ENCODE measurements around the gene BARD1.

Gene BARD1

DNA sequence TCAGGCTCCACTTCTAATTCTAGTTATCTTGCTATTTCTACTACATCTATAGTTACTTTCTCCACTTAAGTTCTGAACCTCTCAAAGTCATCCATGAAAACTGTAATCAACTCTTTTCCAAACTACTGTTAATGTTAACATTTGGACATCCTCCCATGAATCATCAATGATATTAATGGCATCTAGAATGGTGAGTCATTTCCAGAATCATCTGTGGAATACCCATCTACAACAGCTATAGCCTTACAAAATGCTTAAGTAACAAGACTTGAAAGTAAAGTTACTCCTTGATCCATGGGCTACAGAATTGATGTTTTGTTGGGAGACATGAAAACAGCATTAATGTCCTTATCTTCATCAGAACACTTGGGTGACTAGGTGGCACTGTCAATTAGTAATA is 35.4 kb downstream of the BARD1 start:
- H3K9me3 ChIP-seq (ENCODE audit: control extremely low read depth in 1 of 5, control insufficient read depth in 4 of 5, insufficient read depth in 2 of 5, low read depth in 1 of 5, low read length in 4 of 5) = peaks cover 2 to 23% (median 5%) of the 10 kb centered on the region in 5 experiments
- POLR2A ChIA-PET = no interaction called here
- peaks cover 18 to 45% (median 30%) of the 10 kb centered on the region in 4 experiments for H3K36me3 ChIP-seq (ENCODE audit: control insufficient read depth in 4 of 4, insufficient read depth in 4 of 4, low read length in 3 of 4)
- CTCF ChIA-PET = no interaction called here
- H3K27me3 ChIP-seq (replicated peaks in 2 of 5; ENCODE audit: control insufficient read depth in 4 of 5, insufficient read depth in 5 of 5, low read length in 4 of 5) = no peaks in the 10 kb centered on the region
- no peak for DNase-seq
- no peaks in the 10 kb centered on the region for H3K4me1 ChIP-seq (ENCODE audit: control extremely low read depth in 1 of 4, control insufficient read depth in 4 of 4, insufficient read depth in 4 of 4, low read length in 3 of 4)
- no peak overlapping the region for H3K27ac ChIP-seq (ENCODE audit: insufficient read depth in 1 of 2, low read depth in 1 of 2, low read length in 2 of 2, poor library complexity in 1 of 2, severe bottlenecking in 2 of 2)
- H3K4me3 ChIP-seq (ENCODE audit: control insufficient read depth in 1 of 7, extremely low read depth in 1 of 7, insufficient read depth in 4 of 7, low read depth in 2 of 7, low read length in 6 of 7) = no peak overlapping the region

DNA sequence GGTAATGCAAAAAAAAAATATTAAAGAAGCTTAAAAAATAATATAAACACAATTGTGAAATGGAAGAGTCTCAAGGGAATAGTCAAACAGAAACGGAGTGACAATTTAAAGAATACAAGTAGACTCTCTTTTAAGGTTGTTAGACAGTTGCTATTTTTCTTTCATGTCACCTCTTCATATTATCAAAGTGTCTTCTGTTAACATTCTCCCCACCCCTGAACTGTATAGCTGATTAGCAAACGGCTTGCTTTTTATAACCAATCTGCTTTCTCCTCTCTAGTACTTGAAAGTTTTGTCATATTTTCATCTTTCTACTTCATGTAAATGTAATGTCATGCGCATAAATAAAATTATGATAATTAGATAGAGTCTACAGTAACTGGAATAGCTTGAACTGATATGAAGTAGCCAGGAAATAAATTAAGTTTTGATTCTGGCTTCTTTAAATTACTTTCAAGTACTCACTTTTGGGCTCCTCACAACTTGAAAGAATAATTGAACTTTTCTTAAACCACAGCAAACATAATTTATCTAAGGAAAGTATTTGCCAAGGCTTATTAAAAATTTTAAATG is 37.0 kb downstream of the BARD1 start:
- Histone ChIP-seq H3K36me3 (ENCODE audit: control insufficient read depth in 4 of 4, insufficient read depth in 4 of 4, low read length in 3 of 4) (peaks cover 20 to 50% (median 34%) of the 10 kb centered on the region in 4 experiments), H3K9me3 (ENCODE audit: control extremely low read depth in 1 of 5, control insufficient read depth in 4 of 5, insufficient read depth in 2 of 5, low read depth in 1 of 5, low read length in 4 of 5) (peaks cover 2 to 23% (median 5%) of the 10 kb centered on the region in 5 experiments), H3K4me1 (ENCODE audit: control extremely low read depth in 1 of 4, control insufficient read depth in 4 of 4, insufficient read depth in 4 of 4, low read length in 3 of 4) (no peaks in the 10 kb centered on the region), H3K27ac (ENCODE audit: insufficient read depth in 1 of 2, low read depth in 1 of 2, low read length in 2 of 2, poor library complexity in 1 of 2, severe bottlenecking in 2 of 2) (no peak overlapping the region), H3K4me3 (ENCODE audit: control insufficient read depth in 1 of 7, extremely low read depth in 1 of 7, insufficient read depth in 4 of 7, low read depth in 2 of 7, low read length in 6 of 7) (no peak overlapping the region), H3K27me3 (replicated peaks in 2 of 5; ENCODE audit: control insufficient read depth in 4 of 5, insufficient read depth in 5 of 5, low read length in 4 of 5) (no peaks in the 10 kb centered on the region)
- no CpG with 5 or more reads among the region's 3 CpGs for WGBS (ENCODE audit: insufficient coverage)
- CTCF ChIA-PET = no interaction called here
- POLR2A ChIA-PET = no interaction called here
- DNase-seq = no peak

DNA sequence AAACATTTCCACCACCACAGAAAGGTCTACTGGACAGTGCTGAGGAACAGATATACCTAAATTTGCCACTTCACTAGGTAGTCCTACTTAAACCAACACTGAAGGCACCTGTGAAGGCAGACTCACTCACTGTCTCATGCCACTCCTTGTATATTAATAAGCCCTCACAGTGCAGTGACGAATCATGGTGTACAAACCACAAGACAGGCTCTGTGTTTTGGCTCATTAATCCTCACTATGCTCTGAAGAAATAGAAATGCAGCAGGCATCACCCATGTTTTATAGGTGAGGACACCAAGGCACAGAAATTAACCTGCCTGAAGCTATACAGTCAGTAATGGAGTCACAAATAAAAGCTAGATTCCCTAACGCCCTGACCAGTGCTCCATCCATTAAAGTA is 44.3 kb downstream of the BARD1 start:
- CTCF ChIA-PET = no interaction called here
- DNase-seq = no peak
- H3K27ac ChIP-seq (ENCODE audit: insufficient read depth in 1 of 2, low read depth in 1 of 2, low read length in 2 of 2, poor library complexity in 1 of 2, severe bottlenecking in 2 of 2) = no peak overlapping the region
- POLR2A ChIA-PET = interaction anchor here (0.7 kb wide), 1 partner anchor 31 kb away, joined by 3 read pairs; no protein-coding TSS in a partner anchor
- H3K9me3 ChIP-seq (ENCODE audit: control extremely low read depth in 1 of 5, control insufficient read depth in 4 of 5, insufficient read depth in 2 of 5, low read depth in 1 of 5, low read length in 4 of 5) = no peaks in the 10 kb centered on the region
- no peaks in the 10 kb centered on the region for H3K4me1 ChIP-seq (ENCODE audit: control extremely low read depth in 1 of 4, control insufficient read depth in 4 of 4, insufficient read depth in 4 of 4, low read length in 3 of 4)
- WGBS (ENCODE audit: insufficient coverage) = 100% methylated on average over 2 of the region's 2 CpGs
- H3K36me3 ChIP-seq (ENCODE audit: control insufficient read depth in 4 of 4, insufficient read depth in 4 of 4, low read length in 3 of 4) = peaks cover 7 to 59% (median 28%) of the 10 kb centered on the region in 4 experiments
- no peaks in the 10 kb centered on the region for H3K27me3 ChIP-seq (replicated peaks in 2 of 5; ENCODE audit: control insufficient read depth in 4 of 5, insufficient read depth in 5 of 5, low read length in 4 of 5)
- no peak overlapping the region for H3K4me3 ChIP-seq (ENCODE audit: control insufficient read depth in 1 of 7, extremely low read depth in 1 of 7, insufficient read depth in 4 of 7, low read depth in 2 of 7, low read length in 6 of 7)

GRCh38 chr2:214753455-214753854 is 56.0 kb downstream of the BARD1 start:
- Histone ChIP-seq H3K4me1 (ENCODE audit: control extremely low read depth in 1 of 4, control insufficient read depth in 4 of 4, insufficient read depth in 4 of 4, low read length in 3 of 4) (no peaks in the 10 kb centered on the region), H3K27ac (ENCODE audit: insufficient read depth in 1 of 2, low read depth in 1 of 2, low read length in 2 of 2, poor library complexity in 1 of 2, severe bottlenecking in 2 of 2) (no peak overlapping the region), H3K4me3 (ENCODE audit: control insufficient read depth in 1 of 7, extremely low read depth in 1 of 7, insufficient read depth in 4 of 7, low read depth in 2 of 7, low read length in 6 of 7) (no peak overlapping the region), H3K9me3 (ENCODE audit: control extremely low read depth in 1 of 5, control insufficient read depth in 4 of 5, insufficient read depth in 2 of 5, low read depth in 1 of 5, low read length in 4 of 5) (peaks cover 0 to 3% (median 2%) of the 10 kb centered on the region in 5 experiments), H3K27me3 (replicated peaks in 2 of 5; ENCODE audit: control insufficient read depth in 4 of 5, insufficient read depth in 5 of 5, low read length in 4 of 5) (no peaks in the 10 kb centered on the region), H3K36me3 (ENCODE audit: control insufficient read depth in 4 of 4, insufficient read depth in 4 of 4, low read length in 3 of 4) (peaks cover 8 to 53% (median 34%) of the 10 kb centered on the region in 4 experiments)
- ChIA-PET CTCF (no interaction called here), POLR2A (no interaction called here)
- no peak for DNase-seq
- WGBS (ENCODE audit: insufficient coverage) = 50% methylated on average over 2 of the region's 2 CpGs

- Histone ChIP-seq H3K4me1 (ENCODE audit: control extremely low read depth in 1 of 4, control insufficient read depth in 4 of 4, insufficient read depth in 4 of 4, low read length in 3 of 4) (no peaks in the 10 kb centered on the region), H3K4me3 (ENCODE audit: control insufficient read depth in 1 of 7, extremely low read depth in 1 of 7, insufficient read depth in 4 of 7, low read depth in 2 of 7, low read length in 6 of 7) (no peak overlapping the region), H3K27me3 (replicated peaks in 2 of 5; ENCODE audit: control insufficient read depth in 4 of 5, insufficient read depth in 5 of 5, low read length in 4 of 5) (no peaks in the 10 kb centered on the region), H3K27ac (ENCODE audit: insufficient read depth in 1 of 2, low read depth in 1 of 2, low read length in 2 of 2, poor library complexity in 1 of 2, severe bottlenecking in 2 of 2) (no peak overlapping the region), H3K9me3 (ENCODE audit: control extremely low read depth in 1 of 5, control insufficient read depth in 4 of 5, insufficient read depth in 2 of 5, low read depth in 1 of 5, low read length in 4 of 5) (no peaks in the 10 kb centered on the region), H3K36me3 (ENCODE audit: control insufficient read depth in 4 of 4, insufficient read depth in 4 of 4, low read length in 3 of 4) (peaks cover 8 to 39% (median 24%) of the 10 kb centered on the region in 4 experiments)
- DNase-seq = no peak
- ChIA-PET CTCF (no interaction called here), POLR2A (interaction anchor here (0.6 kb wide), 1 partner anchor 1597 kb away, joined by 3 read pairs; no protein-coding TSS in a partner anchor)
- WGBS (ENCODE audit: insufficient coverage) = 88% methylated on average over 1 of the region's 2 CpGs
These were observed 59.0 kb downstream of the BARD1 start for GRCh38 chr2:214750529-214750928.

DNA sequence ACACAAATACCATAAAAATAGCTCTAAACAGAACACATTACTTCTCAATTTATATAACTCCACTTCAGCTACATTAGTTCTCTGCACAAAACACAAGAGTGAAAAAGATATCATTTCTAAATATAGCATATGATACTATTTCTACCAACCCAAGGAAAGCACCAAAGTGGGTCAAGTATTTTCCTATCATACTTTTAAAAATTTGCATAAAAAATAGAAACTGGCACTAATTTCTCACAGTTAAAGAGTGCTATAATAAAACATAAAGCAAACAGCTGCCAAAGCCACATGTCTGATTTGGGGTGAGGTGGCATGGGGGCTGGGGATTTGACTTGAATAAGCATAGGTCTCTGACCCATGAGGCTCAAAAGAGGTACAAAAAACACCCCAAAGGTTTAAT is 61.5 kb downstream of the BARD1 start:
- Histone ChIP-seq H3K27me3 (replicated peaks in 2 of 5; ENCODE audit: control insufficient read depth in 4 of 5, insufficient read depth in 5 of 5, low read length in 4 of 5) (no peaks in the 10 kb centered on the region), H3K27ac (ENCODE audit: insufficient read depth in 1 of 2, low read depth in 1 of 2, low read length in 2 of 2, poor library complexity in 1 of 2, severe bottlenecking in 2 of 2) (no peak overlapping the region), H3K9me3 (ENCODE audit: control extremely low read depth in 1 of 5, control insufficient read depth in 4 of 5, insufficient read depth in 2 of 5, low read depth in 1 of 5, low read length in 4 of 5) (no peaks in the 10 kb centered on the region), H3K4me3 (ENCODE audit: control insufficient read depth in 1 of 7, extremely low read depth in 1 of 7, insufficient read depth in 4 of 7, low read depth in 2 of 7, low read length in 6 of 7) (no peak overlapping the region), H3K36me3 (ENCODE audit: control insufficient read depth in 4 of 4, insufficient read depth in 4 of 4, low read length in 3 of 4) (peaks cover 10 to 51% (median 27%) of the 10 kb centered on the region in 4 experiments), H3K4me1 (ENCODE audit: control extremely low read depth in 1 of 4, control insufficient read depth in 4 of 4, insufficient read depth in 4 of 4, low read length in 3 of 4) (no peaks in the 10 kb centered on the region)
- no peak for DNase-seq
- ChIA-PET POLR2A (no interaction called here), CTCF (no interaction called here)

DNA sequence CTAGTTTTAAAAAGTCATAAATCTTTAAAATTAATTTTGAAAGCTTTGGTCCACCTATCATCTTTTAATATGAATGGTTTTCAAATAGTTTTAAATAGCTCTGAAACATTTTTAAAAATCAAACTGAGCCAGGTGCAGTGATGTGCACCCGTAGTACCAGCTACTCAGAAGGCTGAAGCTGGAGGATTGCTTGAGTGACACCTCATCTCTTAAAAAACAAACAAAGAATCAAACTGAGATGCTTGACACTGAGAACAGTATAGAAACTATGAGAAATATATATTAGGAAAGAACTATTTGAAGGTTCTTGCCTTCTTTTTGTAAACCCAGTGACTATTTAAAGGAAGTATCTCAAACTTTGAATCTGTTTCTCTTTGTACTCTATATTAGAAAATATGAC is 67.4 kb downstream of the BARD1 start:
- Histone ChIP-seq H3K4me1 (ENCODE audit: control extremely low read depth in 1 of 4, control insufficient read depth in 4 of 4, insufficient read depth in 4 of 4, low read length in 3 of 4) (no peaks in the 10 kb centered on the region), H3K27me3 (replicated peaks in 2 of 5; ENCODE audit: control insufficient read depth in 4 of 5, insufficient read depth in 5 of 5, low read length in 4 of 5) (no peaks in the 10 kb centered on the region), H3K36me3 (ENCODE audit: control insufficient read depth in 4 of 4, insufficient read depth in 4 of 4, low read length in 3 of 4) (peaks cover 10 to 26% (median 12%) of the 10 kb centered on the region in 4 experiments), H3K9me3 (ENCODE audit: control extremely low read depth in 1 of 5, control insufficient read depth in 4 of 5, insufficient read depth in 2 of 5, low read depth in 1 of 5, low read length in 4 of 5) (no peaks in the 10 kb centered on the region), H3K4me3 (ENCODE audit: control insufficient read depth in 1 of 7, extremely low read depth in 1 of 7, insufficient read depth in 4 of 7, low read depth in 2 of 7, low read length in 6 of 7) (no peak overlapping the region), H3K27ac (ENCODE audit: insufficient read depth in 1 of 2, low read depth in 1 of 2, low read length in 2 of 2, poor library complexity in 1 of 2, severe bottlenecking in 2 of 2) (no peak overlapping the region)
- no CpG with 5 or more reads among the region's 1 CpG for WGBS (ENCODE audit: insufficient coverage)
- ChIA-PET POLR2A (no interaction called here), CTCF (no interaction called here)
- DNase-seq = no peak
